Ishikawa (cell line): ENCODE measurements around the gene ANAPC16.

Experiments
- CEBPB ChIP-seq: IDR thresholded peaks from 2 replicates; pipeline ENCODE4 v1.6.1; 2012
- CREB1 ChIP-seq: IDR thresholded peaks from 2 replicates; pipeline ENCODE4 v1.6.1; 2012; ENCODE audit warnings: low read depth
- EGR1 ChIP-seq: IDR thresholded peaks from 2 replicates; pipeline ENCODE4 v1.6.1; 2012
- EP300 ChIP-seq: IDR thresholded peaks from 2 replicates; pipeline ENCODE4 v1.6.1; 2012; ENCODE audit warnings: borderline replicate concordance
- FOXM1 ChIP-seq: IDR thresholded peaks from 2 replicates; pipeline ENCODE4 v1.6.1; 2012; ENCODE audit warnings: low read depth, borderline replicate concordance
- NFIC ChIP-seq: IDR thresholded peaks from 2 replicates; pipeline ENCODE4 v1.6.1; 2012
- RAD21 ChIP-seq: IDR thresholded peaks from 2 replicates; pipeline ENCODE4 v1.6.1; 2012; ENCODE audit warnings: low read depth
- REST ChIP-seq: IDR thresholded peaks from 2 replicates; pipeline ENCODE4 v1.6.1; 2012; ENCODE audit warnings: low read depth, mild to moderate bottlenecking
- TAF1 ChIP-seq: IDR thresholded peaks from 2 replicates; pipeline ENCODE4 v1.6.1; 2012; ENCODE audit warnings: low read depth, mild to moderate bottlenecking
- TCF12 ChIP-seq: IDR thresholded peaks from 2 replicates; pipeline ENCODE4 v1.6.1; 2012; ENCODE audit warnings: low read depth
- TEAD4 ChIP-seq: IDR thresholded peaks from 2 replicates; pipeline ENCODE4 v1.6.1; 2012
- YY1 ChIP-seq: IDR thresholded peaks from 2 replicates; pipeline ENCODE4 v1.6.1; 2012; ENCODE audit warnings: low read depth
- ZBTB7A ChIP-seq: IDR thresholded peaks from 2 replicates; pipeline ENCODE4 v1.6.1; 2012; ENCODE audit warnings: low read depth
- TF ChIP-seq, protein P1 (sequence below): IDR thresholded peaks from 2 replicates; pipeline ENCODE4 v1.6.1; 2012
- TF ChIP-seq, protein P2 (sequence below): IDR thresholded peaks from 2 replicates; pipeline ENCODE4 v1.6.1; 2012

Gene ANAPC16

DNA sequence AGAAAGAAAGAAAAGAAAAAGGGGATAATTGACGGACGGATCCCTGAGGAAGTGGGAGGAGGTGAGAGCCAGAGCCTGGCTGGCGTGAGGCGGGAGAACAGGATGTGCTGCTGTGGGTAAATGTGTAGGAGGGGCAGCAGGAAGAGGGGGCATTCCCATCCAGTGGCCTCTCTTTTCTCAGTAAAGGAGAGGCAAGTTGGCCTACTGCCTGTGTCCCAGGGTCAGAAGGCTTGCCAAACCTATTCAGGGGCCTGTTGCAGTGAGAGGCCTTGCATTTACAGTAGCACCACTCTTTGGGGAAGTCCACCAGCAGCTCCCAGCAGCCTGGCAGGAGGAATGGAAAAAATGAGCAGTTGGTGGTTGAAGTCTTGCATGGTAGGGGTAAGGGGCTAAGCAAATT lies 26.9 kb downstream of the ANAPC16 start:
- TF ChIP-seq ZBTB7A, result no peak

DNA sequence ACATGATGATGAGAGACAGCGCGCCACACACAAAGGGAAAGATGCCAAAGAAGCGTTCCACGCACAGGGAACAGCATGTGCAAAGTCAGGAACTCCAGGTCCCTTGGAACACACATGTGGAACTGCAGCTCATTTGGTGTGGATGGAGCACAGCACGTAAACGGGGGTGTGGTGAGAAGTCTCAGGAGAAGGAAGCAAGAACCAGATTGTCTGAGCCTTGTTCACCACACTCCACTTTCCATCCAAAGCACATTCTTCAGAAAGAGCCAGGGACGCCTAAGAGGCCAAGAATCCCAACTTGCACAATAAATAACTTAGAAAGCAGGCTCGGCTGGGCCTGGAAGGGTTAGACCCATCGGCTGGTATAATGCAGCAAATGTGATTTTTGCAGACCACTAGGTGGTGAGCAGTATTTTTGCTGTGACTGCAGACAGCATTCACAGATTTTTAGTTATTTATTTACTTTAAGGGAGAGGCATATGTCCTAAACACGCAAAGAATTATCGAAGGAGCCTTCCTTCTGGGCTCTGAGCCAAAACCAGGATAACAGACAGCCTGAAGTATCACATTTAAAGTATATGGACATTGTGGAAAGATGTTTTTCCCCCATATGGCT lies 28.1 kb downstream of the ANAPC16 start:
- TF ChIP-seq FOXM1 (no peak), RAD21 (peak; percentile 18; the same call in 1 of the 2 replicates), REST (no peak)

DNA sequence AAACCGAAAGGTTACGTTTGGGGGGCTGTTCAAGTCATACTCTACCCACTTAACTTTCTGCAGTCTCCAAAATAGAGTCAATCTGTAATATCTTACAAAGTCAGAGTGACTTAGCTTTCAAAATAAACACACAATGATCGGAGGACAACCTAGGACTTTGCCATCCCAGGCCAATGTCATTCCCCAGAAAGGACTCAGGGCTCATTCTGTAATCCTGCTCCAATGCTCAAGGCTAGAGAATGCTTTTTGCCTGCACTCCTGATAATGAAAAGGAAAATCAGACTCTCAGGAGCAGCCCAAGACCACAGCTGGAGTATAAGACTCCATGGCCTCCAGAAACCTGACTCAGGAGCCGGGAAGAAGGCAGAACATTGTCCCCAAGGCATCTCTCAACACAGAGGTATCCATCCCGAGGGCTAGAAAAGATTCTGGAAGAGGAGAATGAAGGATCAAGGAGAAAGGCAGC lies 28.8 kb downstream of the ANAPC16 start:
- TF ChIP-seq, protein P1, sequence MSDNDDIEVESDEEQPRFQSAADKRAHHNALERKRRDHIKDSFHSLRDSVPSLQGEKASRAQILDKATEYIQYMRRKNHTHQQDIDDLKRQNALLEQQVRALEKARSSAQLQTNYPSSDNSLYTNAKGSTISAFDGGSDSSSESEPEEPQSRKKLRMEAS, result no peak
- TF ChIP-seq EP300, result no peak
- TF ChIP-seq, protein P2, sequence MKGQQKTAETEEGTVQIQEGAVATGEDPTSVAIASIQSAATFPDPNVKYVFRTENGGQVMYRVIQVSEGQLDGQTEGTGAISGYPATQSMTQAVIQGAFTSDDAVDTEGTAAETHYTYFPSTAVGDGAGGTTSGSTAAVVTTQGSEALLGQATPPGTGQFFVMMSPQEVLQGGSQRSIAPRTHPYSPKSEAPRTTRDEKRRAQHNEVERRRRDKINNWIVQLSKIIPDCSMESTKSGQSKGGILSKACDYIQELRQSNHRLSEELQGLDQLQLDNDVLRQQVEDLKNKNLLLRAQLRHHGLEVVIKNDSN, result no peak
- no peak for TF ChIP-seq TCF12
- no peak for TF ChIP-seq REST
- no peak for TF ChIP-seq TEAD4
- TF ChIP-seq YY1, result no peak

- TF ChIP-seq FOXM1 (no peak), TAF1 (no peak), CEBPB (no peak), EP300 (no peak), TCF12 (no peak), EGR1 (no peak), RAD21 (no peak)
These were observed 30.2 kb downstream of the ANAPC16 start for GRCh38 chr10:72245949-72246525.

DNA sequence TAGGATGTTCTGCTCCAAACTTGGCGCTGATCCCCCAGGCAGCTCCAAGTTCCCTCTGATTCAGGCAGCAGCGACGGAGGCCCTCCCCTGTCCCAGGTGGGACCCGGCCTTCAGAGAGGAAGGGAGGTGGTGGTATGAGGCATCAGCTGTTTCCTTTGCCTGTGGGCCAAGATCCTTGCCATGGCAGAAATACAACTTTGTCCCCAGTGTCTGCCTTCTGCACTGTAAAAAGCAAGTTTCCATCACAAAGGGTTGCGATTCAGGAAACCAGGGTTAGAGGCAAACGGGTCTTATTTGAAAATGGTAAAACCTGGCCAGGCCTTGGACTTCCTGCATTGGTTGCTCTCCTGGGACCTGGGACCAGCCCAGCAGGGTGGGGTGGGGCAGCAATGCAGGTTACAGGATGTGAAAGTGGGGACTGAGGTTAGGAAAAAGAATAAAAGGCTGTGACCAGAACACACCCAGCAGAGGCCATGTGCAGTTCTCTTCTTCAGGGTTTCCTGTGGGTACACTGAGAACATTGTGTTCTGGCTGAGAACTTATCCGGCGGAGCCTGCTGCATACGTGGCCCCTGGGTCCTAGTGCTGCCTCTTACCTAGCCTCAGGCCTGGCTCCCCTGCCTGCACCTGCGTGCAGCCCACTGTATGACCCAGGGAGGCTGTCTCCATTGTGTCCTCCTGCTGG lies 32.8 kb downstream of the ANAPC16 start:
- TF ChIP-seq EP300 (no peak), CREB1 (no peak), RAD21 (no peak; the same call in 1 of the 2 replicates), CEBPB (no peak), EGR1 (no peak), REST (no peak), NFIC (no peak), YY1 (no peak), FOXM1 (no peak), TAF1 (no peak)
- TF ChIP-seq, protein P1, result no peak
